Fibroblast of skin of left biceps (primary cell): ENCODE data around the gene THRA.
"Not testable (repeated sequence)": the region's sequence is repeated elsewhere in the genome, so short reads cannot be mapped to it uniquely, and the experiment has no call there.

Experiments used
- DNase-seq, 2 experiments: peaks; one replicate each; pipeline ENCODE4 v3.0.0-alpha.2; 2013; ENCODE audit warnings: low read depth in 2 of 2

The THRA gene

DNA sequence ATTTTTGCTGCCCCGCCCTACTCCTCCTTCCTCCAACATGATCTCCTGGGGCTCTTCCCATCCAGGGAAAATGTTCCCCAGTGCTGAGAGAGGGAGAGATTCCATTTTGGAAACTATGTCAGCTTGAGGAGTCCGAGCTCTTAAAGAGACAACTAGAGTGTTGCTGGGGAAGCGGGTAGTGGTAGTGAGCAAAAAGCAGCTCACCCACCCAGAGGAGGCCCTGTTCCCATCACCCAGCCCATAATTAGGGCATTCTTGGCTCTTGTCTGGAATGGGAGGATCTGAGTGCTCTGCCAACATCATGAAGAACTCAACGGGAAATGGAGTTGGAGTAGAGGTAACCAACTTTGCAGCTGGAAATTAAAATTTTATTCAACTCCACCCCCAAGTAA is 49.9 kb downstream of the THRA start:
- DNase-seq, result no peak

DNA sequence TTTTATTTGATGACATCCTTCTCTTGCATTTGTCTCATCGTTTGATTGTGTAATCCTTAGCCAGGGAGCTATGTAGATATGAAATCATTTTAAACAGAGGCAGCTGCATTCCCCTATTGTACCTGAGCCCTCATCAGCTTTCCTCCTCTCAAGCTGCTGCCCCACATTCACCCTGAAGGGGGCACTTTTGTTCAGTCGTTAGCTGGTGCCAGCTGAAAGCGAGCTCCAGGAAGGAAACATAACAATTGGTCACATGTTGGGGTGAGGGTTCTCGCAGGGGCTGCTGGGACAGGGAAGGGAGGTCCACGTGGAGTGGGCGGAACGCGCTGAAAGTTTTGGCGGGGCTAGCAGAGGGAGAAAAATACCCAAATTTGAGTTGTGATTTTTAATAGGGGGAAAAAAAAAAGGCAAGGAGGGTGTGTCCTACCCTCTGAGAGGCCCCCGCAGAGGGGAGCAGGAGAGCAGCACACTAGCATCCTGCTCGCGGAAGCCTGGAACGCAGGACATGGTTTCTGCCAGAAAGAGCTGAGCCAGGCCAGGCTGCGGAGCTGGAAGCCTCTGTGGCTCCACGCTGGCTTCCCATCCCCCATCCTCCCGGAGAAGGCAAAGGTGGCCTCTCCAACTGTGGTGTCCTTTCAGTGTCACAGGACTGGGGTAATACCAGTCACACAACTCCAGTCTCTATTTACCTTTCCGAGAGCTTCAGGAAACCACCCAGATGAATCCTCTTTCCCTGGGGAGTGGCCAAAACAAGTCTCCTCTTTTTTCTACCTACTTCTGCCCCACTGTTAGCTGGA is 50.5 kb downstream of the THRA start:
- DNase-seq, result peak; percentile 91 to 92

DNA sequence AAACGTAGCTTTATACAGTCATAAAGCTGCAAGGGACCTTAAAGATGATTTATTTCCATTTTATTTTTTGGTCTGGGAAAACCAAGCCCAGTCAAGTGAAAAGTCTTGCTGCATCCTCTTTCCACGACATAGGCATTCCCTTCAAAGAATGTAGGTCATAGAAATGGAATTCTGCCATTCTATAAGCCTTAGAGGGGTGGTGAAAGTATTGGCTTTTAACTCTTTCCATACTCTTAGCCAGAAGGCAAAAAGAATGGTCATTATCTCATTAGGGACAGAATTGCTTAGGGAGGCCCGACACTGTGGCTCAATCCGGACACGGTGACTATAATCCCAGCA is 51.1 kb downstream of the THRA start:
- no peak for DNase-seq

DNA sequence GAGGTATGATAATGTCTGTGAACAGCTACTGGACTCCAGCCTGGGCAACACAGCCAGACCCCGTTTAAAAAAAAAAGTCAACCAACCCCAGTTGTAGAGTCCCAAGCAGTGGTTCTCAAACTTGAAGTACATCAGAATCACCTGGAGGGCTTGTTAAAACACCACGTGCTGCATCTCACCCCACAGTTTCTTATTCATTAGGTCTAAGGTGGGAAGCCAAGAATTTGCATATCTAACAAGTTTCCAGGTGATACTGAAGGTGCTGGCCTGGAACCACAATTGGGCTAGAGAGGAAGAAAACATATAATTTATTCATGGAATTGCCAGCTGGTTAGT is 52.3 kb downstream of the THRA start:
- no peak for DNase-seq

DNA sequence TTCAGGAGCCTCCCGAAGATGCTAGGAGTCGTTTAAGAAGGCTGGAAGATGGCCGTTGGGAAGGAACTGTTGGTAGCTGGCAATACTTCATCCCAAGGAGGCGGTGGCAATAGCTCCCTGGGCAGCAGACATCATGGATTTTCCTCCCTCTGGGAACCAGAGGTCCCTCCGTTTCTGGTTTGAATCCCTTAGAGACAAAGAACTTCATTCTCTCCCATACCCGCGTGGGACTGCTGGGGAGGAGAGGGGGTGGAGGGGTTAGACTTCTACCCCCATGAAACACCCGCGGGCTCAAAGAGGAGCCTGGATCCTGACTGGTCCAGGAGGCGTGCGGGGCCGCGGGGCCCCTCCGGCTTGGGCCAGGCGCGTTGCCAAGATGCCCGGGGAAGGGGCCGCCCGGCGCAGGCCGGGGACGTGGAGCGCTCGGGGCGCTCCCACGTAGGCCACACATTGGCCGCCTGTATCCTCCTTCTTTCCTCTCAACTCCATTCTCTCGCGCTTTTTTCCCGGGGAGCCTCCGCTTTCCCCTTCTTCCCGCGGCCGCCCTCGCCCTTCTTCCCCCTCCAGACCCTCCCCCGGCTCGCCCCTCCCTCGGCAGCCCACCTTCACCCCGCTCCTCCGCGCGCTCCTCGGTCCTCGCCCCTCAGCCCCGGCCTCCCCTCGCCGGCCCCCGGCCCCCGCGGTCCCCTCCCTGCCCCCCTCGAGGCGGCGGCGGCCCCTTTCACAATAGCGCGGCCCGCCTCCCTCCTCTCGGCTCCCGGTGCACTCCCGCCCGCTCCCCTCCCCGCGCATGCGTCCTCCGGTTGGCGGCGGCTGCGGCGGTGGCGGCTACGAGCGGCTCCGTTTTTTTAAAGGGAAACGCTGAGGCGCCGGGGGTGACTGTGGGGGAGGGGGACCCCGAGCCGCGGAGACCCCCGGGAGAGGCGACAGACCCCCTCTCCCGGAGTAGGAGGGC is 58.7 kb downstream of the THRA start, which contains the start of gene MSL1:
TSS of gene MSL1 (plus strand) at position 791 of the 955 bp plus-strand sequence. CDS start 642 bp downstream, outside the sequence.
- DNase-seq, result peak in 1 of 2 experiments; percentile 65

DNA sequence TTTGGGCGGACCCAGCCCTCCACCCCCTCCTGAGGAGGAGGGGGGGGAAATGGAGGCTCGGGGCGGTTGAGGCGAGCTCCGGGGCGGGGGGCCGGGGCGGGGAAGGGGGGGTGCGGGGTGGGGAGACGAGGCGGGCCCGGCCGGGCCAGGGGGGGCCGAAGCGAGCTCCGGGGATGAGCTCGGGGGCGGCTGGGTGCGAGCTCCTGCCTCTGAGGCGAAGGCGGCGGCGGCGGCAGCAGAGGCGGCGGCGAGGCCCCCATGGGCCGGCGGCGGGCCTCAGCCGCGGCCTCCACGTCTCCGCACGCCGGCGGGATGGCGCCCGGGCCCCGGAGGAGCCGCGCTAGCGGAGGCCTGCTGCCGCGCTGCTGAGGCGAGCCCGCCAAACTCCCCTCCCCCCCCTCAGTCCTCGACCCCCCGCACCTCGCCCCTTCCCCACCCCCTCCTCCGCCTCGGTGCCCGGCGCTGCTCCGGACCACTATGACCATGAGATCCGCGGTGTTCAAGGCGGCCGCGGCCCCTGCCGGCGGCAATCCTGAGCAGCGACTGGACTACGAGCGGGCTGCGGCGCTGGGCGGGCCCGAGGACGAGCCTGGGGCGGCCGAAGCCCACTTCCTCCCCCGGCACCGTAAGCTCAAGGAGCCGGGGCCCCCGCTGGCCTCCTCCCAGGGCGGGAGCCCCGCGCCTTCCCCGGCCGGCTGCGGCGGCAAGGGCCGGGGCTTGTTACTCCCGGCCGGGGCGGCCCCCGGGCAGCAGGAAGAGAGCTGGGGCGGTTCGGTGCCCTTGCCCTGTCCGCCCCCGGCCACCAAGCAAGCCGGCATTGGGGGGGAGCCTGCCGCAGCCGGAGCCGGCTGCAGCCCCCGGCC is 59.6 kb downstream of the THRA start:
- no peak for DNase-seq

DNA sequence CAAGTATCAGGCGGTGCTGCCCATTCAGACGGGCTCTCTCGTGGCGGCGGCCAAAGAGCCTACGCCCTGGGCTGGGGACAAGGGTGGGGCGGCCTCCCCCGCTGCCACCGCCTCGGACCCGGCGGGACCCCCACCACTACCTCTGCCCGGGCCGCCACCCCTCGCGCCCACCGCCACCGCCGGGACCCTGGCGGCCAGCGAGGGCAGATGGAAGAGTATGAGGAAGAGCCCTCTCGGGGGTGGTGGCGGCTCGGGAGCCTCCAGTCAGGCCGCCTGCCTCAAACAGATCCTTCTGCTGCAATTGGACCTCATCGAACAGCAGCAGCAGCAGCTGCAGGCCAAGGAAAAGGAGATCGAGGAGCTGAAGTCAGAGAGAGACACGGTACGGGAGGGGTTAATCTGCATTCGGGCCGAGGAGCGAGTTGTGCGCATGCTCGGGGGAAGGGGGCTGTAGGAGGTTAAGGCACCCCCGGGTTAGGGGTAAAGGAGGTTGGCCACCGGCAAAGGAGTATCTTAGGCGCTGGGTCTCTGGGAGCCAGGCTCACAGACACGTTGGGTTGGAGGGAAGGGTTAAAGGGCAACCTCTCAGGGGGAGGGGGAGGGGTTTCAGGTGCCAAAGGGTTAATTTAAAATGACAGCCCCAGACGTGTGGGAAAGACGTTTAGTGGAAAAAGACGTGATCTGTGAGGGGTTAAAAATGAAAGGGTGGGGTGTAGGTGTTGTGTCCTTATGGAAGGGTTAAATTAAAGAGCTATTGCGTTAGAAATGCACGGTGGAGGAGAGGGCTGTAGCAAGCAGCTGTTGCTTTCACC is 60.4 kb downstream of the THRA start:
- no peak for DNase-seq

DNA sequence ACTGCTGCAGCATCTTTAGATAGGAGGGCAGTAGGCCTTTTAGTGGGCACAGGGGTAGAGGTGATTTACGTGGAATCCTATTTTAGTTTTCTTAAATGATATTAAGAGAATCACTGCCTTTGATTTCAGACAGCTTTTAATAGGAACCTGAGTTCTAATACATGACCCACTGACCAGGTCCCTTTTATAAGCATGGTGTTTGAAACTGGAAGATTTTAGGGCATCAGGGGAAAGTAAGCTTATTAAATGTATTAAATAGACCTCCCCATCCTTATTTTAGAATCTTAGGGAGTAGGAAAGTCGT is 61.0 kb downstream of the THRA start:
- no peak for DNase-seq

DNA sequence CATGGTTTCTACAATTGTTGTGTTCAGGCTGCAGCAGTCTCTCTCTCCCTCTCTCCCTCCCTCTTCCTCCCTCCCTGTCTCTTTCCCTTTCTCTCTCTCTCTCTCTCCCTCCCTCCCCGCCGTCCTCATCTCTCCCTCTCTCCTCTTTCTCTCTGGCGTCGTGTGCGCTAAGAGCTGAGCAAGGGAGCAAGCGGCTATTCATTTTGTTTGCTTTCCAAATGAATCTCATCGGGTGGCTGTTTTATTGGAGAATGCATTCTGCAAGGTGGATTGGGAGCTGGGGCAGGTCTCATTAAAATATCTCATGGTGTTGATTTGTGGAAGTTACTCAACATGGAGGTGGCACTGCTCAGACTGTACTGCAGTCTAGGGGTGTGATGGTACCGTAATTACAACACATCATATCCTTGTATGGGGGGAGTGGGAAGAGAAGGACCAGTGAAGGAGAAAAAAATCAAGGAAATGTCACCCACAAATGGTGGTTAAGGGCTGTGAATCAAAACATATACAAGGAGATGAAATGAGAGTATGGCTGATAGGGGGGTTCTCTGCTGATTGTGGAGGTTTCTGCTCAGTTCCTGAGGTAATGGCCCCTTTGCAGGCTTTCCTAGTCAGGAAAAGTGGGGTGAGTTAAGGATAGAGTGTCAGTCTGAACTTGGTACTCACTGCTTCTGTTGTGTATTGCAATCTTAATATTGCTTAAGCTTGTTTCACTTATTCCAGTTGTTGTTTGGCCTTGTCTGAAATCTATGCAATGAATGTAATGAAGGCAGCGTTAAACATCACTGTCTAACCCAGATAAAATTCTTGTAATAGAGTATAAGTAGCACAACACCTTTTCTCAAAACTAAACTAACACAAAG is 61.7 kb downstream of the THRA start:
- no peak for DNase-seq

DNA sequence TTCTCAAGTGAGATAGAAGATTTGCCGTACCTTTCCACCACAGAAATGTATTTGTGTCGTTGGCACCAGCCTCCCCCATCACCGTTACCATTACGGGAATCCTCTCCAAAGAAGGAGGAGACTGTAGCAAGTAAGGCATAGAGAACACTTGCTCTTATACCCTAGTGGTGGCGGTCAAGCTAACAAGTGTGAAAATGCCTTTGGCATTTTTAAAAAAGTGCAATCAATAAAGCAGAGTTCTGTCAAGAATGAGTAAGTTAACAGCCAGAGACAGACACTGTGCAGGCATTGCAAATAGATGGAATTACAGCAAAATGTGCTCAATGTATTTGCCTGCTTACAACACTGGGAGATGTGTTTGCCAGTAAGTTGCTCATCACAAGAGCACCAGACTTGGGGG is 66.7 kb downstream of the THRA start:
- no peak for DNase-seq

DNA sequence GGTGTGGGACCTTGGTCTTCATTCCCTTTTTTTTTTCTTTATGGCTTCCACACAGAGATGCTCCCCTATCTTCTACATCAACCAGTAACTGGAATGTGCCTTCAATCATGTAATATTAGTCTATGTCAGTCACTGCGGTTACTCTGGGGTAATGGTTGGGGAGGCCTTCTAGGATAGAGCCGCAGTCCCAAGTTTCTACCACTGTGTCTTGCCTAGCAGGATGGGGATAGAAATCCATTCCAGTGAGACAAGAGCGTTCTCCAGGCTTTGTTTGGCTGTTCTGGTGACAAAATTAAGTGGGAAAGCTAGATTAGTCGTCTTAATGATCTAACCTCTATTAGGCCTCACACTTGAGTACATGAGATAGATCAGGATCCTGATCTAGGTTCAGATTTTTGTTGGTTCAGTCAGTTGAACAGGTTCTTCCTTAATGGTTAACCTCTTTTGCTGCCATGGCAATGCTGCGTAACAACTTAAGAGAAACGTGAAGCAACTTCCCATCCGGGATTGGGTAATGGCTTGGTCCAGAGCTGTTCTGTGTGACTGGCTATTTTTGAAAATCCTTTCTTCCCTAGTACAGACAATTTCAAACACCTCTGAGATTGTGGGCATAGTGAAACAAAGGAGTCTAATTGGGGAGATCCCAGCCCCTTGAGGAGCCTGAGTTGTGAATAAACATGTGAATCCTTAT is 67.7 kb downstream of the THRA start:
- DNase-seq, result no peak

DNA sequence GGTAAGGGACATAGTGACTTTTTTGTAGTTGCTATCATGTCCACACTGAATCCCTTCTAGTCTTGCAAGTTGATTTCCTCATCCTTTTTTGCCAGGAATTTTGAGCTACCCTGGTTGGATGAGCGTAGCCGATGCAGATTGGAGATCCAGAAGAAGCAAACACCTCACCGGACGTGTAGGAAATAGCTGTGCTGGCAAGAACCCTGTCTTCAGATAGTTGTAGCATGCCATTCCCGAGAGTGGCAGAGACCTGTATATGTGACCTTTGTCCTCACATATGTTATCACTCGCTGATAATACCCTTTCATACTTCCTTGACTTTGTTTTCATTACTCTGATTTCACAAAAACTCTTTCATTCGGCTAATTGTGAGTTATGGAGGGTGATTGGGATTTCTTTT is 71.4 kb downstream of the THRA start:
- no peak for DNase-seq

DNA sequence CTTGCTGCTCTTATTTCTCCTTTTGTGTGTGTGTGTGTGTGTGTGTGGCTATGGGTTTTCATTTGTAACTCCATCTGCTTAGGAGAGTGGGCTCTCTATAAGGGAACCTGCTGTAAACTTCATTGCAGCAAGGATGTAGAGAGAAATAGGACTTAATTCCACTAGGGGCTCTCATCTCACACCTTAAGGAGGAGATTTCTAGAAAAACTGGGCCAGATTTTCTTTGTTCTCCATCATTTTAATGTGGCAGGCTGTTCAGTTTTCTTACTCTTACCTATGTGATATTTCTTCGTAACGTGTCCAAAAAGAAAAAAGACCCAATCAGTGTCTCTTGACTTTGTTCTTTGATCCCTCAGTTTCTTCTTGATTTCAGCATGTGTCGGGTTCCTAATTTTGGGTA is 73.1 kb downstream of the THRA start:
- no peak for DNase-seq

DNA sequence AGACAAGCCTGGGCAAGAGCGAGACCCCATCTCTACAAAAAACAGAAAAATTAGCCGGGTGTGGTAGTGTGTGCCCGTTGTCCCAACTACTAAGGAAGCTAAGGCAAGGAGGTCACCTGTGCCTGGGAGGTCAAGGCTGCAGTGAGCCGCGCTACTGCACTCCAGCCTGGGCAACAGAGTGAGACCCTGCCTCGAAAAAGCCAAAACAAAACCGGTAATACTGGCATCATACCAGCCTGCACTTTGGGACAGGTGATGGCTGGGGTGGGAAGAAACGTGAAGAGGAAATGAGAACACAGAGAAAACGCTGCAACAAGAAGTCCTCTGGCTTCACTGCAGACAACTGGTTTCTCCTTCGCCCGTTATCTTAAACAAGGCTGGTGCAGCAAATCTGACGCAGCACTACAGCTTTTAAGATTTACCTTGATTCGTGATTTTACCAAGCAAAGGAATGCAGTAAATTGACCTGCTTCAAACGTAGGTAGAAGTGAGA is 76.8 kb downstream of the THRA start:
- no peak for DNase-seq

DNA sequence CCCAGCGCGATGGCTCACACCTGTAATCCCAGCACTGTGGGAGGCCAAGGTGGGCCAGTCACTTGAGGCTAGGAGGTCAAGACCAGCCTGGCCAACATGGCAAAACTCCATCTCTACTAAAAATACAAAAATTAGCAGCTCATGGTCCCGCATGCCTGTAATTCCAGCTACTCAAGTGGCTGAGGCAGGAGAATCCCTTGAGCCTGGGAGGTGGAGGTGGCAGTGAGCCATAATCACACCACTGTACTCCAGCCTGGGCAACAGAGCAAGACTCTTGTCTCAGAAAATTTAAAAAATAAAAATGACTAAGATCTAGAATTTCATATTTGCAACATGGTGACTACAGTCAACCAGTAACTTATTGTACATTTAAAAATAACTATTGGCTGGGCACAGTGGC is 80.4 kb downstream of the THRA start:
- DNase-seq, result not testable (repeated sequence)
